Cortex of kidney (tissue), 1 donor: ENCODE measurements around the gene SIX2.
"Not testable (repeated sequence)": the region's sequence is repeated elsewhere in the genome, so short reads cannot be mapped to it uniquely, and the experiment has no call there.

Experiments used
- DNase-seq: peaks from one replicate; lab custom pipeline; 2025; lab: John Stamatoyannopoulos, UW

The SIX2 gene

DNA sequence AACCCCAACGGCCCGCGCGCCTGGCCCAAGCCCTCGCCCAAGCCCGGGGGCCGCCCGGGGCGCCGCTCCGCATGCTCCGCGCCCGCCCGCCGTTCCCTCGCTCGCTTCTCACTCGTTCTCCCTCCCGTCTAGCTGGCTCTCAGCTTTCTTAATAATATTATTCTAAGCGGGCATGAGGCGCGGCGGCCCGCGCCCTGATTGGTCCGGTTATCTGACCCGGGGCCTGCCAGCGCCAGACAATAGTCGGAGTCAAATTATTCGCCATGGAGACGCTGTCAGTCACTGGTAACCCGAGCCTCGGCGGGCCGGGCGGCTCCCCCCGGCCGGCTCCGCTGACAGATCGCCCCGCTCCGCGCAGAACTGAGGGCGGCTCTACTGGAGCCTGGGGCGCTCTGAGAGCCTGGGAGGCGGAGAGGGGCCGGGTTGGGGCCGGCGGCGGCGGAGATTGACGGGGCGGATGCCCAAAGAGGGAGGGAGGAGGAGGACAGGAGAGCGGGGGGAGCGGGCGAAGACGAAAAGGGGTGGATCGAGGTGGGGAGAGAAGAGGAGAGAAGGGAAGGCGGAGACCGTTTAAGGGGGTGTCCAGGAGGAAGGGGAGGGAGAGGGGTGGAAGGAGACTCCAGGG lies at the start of gene SIX2:
TSS of gene SIX2 (minus strand) at position 150 of the 625 bp plus-strand sequence. CDS start 342 bp downstream, outside the sequence.
- no peak for DNase-seq

- no peak for DNase-seq
Observed at GRCh38 chr2:45055162-45055605, 45.9 kb upstream of the SIX2 start.

GRCh38 chr2:45053966-45054365 lies 44.7 kb upstream of the SIX2 start:
- DNase-seq, result no peak

DNA sequence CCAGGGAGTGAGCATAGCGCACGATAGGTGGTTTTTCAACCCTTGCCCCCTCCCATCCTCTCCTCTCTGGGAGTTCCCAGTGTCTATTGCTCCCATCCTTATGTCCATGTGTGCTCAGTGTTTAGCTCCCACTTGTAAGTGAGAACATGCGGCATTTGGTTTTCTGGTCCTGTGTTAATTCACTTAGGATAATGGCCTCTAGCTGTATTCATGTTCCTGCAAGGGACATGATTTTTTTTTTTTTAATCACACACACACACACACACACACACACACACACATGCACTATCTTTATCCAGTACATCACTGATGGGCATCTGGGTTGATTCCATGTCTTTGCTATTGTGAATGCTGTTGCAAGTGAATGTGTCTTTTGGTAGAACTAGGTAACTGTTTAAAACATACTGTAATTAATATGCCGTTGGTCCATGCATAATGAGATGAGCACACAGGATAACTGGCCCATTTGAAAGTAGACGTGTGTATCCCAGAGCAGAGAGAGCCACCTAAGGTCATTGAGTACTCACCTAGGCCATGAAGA lies 43.2 kb upstream of the SIX2 start:
- no peak for DNase-seq

DNA sequence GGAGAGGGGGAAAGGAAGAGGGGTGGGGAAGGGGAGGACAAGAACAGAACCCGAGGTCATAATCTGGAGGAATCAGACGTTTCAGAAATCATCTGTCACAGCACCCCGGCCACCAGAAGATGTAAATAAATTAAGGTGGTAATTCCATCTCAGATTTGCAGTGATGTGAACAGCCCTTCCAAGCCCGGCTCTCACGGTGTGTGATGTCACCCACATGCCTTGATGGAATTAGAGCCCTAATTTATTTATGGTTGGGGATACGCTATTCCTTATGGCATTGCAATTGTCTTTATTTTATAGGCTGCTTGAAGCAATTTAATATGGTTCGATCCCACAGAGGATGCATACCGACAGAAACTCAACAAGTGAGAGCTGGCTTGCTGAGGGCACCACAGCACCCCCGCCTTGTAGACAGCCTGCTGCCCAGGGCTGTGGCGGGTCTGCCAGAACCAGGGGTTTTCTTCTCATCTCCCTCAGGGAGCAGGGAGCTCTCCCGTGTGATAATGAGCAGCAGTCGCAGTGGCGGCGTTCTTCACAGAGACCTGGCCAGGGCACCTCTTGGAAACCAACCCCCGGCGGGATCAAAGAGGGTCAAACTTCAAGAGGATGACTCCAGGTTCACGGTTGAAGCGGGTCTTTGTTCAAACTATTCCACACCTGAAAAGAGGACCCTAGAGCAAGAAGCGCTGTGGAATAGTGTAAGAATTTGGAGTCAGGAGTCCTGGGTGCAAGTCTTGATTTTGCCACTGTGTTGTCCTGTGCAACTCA lies 40.5 kb upstream of the SIX2 start:
- no peak for DNase-seq

DNA sequence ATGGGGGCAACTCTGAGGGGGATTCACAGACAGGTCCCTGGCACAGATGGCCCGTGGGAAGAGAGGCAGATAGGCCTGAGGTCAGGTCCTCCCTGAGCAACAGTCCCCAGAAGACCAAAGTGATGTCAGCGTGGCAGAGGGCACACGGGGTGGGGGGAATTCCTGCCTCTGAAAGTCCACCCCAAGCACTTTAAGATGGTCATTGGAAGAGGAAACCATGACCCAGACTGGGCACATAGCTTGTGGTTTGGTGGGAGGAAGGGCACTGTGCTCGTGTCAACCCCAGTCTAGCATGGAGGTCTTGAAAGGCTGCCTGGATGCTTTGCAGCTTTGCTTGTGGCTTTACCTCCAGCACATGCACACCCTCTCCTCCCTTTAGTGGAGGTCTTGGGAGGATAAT lies 38.0 kb upstream of the SIX2 start:
- no peak for DNase-seq

GRCh38 chr2:45046786-45047185 lies 37.5 kb upstream of the SIX2 start:
- no peak for DNase-seq

- no peak for DNase-seq
Observed at GRCh38 chr2:45045706-45046105, 36.5 kb upstream of the SIX2 start.

DNA sequence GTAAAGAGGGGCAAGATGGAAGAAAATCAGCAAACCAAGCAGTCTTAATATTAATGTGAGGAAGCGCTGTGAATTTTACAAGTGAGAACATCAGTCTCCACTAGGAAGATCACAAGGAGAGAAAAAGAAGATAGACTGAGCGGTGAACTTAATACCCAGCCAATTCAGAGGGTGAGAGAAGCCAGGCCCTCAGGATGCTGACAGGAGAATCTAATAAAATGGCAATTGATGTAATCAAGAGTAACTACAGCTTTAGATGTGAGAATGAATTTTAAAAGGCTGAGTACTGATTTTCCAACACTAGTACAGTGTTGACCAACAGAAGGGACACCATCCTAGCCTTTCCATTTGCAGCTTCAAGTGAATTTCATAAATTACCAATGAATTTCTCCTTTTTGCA lies 35.7 kb upstream of the SIX2 start:
- no peak for DNase-seq

- DNase-seq, result no peak
Observed at GRCh38 chr2:45043174-45043573, 33.9 kb upstream of the SIX2 start.

- no peak for DNase-seq
Observed at GRCh38 chr2:45042401-45042800, 33.1 kb upstream of the SIX2 start.

GRCh38 chr2:45040786-45041185 lies 31.5 kb upstream of the SIX2 start:
- DNase-seq, result no peak

GRCh38 chr2:45039804-45040203 lies 30.6 kb upstream of the SIX2 start:
- DNase-seq, result not testable (repeated sequence)

- DNase-seq, result not testable (repeated sequence)
Observed at GRCh38 chr2:45038861-45039260, 29.6 kb upstream of the SIX2 start.

GRCh38 chr2:45033302-45033701 lies 24.1 kb upstream of the SIX2 start:
- no peak for DNase-seq

GRCh38 chr2:45031028-45031427 lies 21.8 kb upstream of the SIX2 start:
- no peak for DNase-seq

GRCh38 chr2:45030553-45030952 lies 21.3 kb upstream of the SIX2 start:
- no peak for DNase-seq

DNA sequence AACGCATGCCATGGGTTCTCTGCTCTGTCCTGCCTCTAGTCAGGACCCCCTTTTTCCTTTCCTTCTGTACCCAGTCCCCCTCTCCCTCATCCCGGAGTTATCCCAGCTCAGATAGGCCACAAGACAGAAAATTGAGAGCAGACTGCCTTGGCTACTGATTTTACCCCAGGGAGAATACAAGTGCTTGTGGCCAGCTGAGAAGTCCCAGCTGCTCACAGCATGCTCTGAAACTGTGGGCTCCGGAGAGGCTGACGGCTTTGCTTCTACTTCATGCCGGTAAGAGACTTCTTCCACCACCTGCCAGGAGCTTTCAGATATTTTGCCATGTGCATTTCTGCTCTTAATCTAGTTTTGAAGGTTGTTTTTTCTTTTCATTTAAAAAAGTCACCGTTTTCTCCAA lies 20.0 kb upstream of the SIX2 start:
- no peak for DNase-seq

GRCh38 chr2:45028276-45028675 lies 19.0 kb upstream of the SIX2 start:
- no peak for DNase-seq

- DNase-seq, result no peak
Observed at GRCh38 chr2:45026924-45027450, 17.7 kb upstream of the SIX2 start.

GRCh38 chr2:45024600-45025291 lies 15.5 kb upstream of the SIX2 start:
- no peak for DNase-seq

- DNase-seq, result no peak
Observed at GRCh38 chr2:45024097-45024496, 14.8 kb upstream of the SIX2 start.
